Right lobe of liver (tissue), 4 donors: ENCODE results near the gene MPP4.

Source experiments
- POLR2A ChIP-seq: fragments of 450-650 bp; IDR thresholded peaks from one replicate; pipeline ENCODE4 v1.6.1; 2017; ENCODE audit warnings: antibody characterized with exemption, mild to moderate bottlenecking
- TF ChIP-seq, protein P1 (sequence below), 4 donors: fragments of 200-600 bp in 3 of 4; fragments of 450-650 bp in 1 of 4; IDR thresholded peaks; one replicate each; pipeline versions ENCODE4 v1.5.1 to v1.8.0; 2016 to 2022; ENCODE audit warnings: antibody characterized with exemption in 4 of 4, mild to moderate bottlenecking in 2 of 4
- donor health status: DM: no; HTN: no; CAD: no.
- donor health status: DM: no; HTN: no; CAD: no.
- donor health status: DM: no; HTN: yes; CAD: no.

DNA sequence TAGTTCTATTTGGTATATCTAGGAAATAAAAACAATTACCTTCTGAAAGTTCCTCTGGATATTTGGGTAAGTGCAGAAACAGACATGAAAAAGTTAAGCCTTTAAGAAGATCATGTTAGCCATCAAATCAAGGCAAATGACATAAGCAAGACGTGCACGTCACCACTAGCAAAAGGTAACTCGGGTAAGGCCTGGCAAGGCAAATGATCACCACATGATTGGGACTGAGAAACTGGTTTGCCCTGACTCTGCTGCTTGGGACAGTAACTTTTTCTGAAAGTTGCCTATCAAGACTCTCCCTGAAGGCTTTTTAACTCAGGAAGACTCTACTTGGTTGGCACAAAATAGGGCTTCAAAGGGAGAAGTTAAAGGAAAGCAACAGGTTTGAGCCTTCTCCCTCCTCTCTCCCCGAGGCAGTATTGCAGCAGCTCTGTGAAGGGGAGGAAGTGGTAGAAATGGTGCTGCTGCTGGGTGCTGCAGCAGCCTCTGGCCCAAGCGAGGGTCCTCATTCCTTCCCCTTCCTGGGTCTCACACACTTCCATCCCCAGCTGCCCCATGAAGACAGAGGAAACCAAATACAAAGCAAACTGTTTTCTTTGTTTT, 38.0 kb downstream of the MPP4 start:
- no peak for TF ChIP-seq POLR2A
- TF ChIP-seq, protein P1, sequence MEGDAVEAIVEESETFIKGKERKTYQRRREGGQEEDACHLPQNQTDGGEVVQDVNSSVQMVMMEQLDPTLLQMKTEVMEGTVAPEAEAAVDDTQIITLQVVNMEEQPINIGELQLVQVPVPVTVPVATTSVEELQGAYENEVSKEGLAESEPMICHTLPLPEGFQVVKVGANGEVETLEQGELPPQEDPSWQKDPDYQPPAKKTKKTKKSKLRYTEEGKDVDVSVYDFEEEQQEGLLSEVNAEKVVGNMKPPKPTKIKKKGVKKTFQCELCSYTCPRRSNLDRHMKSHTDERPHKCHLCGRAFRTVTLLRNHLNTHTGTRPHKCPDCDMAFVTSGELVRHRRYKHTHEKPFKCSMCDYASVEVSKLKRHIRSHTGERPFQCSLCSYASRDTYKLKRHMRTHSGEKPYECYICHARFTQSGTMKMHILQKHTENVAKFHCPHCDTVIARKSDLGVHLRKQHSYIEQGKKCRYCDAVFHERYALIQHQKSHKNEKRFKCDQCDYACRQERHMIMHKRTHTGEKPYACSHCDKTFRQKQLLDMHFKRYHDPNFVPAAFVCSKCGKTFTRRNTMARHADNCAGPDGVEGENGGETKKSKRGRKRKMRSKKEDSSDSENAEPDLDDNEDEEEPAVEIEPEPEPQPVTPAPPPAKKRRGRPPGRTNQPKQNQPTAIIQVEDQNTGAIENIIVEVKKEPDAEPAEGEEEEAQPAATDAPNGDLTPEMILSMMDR (IDR thresholded peaks at IDR 0.05) = no peak
